HCT116 (cell line): ENCODE measurements around the gene RXFP4.

Experiments used
- CEBPB ChIP-seq: IDR thresholded peaks from 2 replicates; pipeline ENCODE4 v1.6.1; 2012; ENCODE audit warnings: low read depth
- EZH2 ChIP-seq: fragments of 200-600 bp; sonication (generic); IDR thresholded peaks from 2 replicates; pipeline ENCODE4 v1.6.1; 2017; ENCODE audit warnings: antibody characterized with exemption, mixed run types
- EZH2phosphoT487 ChIP-seq: fragments of 200-600 bp; IDR thresholded peaks from 2 replicates; pipeline ENCODE4 v1.6.1; 2018; ENCODE audit warnings: antibody characterized with exemption, borderline replicate concordance
- POLR2A ChIP-seq: IDR thresholded peaks from 2 replicates; pipeline ENCODE4 v1.7.0; 2011; ENCODE audit warnings: borderline replicate concordance; ENCODE audit not compliant: insufficient read depth, insufficient read length; ENCODE audit errors: extremely low read depth
- POLR2AphosphoS5 ChIP-seq: IDR thresholded peaks from 2 replicates; pipeline ENCODE4 v1.6.1; 2011; ENCODE audit warnings: mild to moderate bottlenecking, low read depth, low read length, moderate library complexity
- RAD21 ChIP-seq: IDR thresholded peaks from 2 replicates; pipeline ENCODE4 v1.6.1; 2012; ENCODE audit warnings: low read depth, mild to moderate bottlenecking
- SIN3A ChIP-seq: IDR thresholded peaks from 2 replicates; pipeline ENCODE4 v1.6.1; 2012; ENCODE audit warnings: low read depth
- YY1 ChIP-seq: IDR thresholded peaks from 2 replicates; pipeline ENCODE4 v1.6.1; 2011; ENCODE audit warnings: low read length, low read depth, moderate library complexity, mild to moderate bottlenecking; ENCODE audit not compliant: insufficient replicate concordance; ENCODE audit errors: extremely low read depth
- ZFX ChIP-seq: fragments of 450-650 bp; IDR thresholded peaks from 2 replicates; pipeline ENCODE4 v1.6.1; 2017
- TF ChIP-seq, protein P1 (sequence below), 3 experiments: fragments of 200-600 bp in 1 of 3; sonication (generic) in 1 of 3; IDR thresholded peaks in 2 of 3; conservative IDR thresholded peaks in 1 of 3; 2 replicates each; pipeline ENCODE4 v1.5.1; 2012 to 2017; ENCODE audit warnings: low read depth in 2 of 3, low read length in 2 of 3, antibody characterized with exemption in 1 of 3, borderline replicate concordance in 1 of 3, control low read depth in 1 of 3, mild to moderate bottlenecking in 1 of 3, mixed read lengths in 1 of 3, mixed run types in 1 of 3, moderate library complexity in 1 of 3; ENCODE audit not compliant: insufficient read depth in 1 of 3

DNA sequence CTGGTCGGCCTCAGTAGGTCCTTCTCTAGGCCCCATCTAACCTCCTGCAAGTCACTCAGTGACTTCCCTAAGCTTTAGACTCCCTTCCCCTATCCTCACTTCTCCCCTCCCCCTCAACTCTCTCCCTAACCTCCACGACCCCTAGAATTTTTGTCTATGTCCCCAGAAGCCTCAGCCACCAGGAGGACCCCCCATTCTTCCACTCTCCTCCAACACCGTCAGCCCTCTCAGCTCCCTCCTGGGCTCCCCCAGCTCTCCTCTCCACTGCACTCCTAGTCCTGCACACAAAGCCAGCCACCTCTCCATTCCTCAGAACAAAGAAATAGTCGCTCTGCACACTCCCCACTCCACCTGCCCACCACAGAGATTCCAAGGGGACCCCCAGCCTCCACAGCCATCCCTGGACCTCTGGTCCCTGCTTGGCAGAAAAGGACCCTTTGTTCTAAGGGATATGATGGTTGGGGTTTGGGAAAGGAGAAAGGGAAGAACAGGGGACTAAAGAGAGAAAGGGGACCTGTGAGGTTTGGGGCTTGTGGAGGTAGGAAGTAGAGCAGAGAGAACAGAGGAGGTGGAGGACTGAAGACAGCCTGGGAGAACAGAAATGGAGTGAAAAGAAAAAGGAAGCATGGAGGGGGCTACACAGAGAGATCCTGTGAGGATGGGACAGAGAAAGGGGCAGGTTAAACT lies 34.1 kb downstream of the RXFP4 start:
- no peak for TF ChIP-seq RAD21
- TF ChIP-seq, protein P1, sequence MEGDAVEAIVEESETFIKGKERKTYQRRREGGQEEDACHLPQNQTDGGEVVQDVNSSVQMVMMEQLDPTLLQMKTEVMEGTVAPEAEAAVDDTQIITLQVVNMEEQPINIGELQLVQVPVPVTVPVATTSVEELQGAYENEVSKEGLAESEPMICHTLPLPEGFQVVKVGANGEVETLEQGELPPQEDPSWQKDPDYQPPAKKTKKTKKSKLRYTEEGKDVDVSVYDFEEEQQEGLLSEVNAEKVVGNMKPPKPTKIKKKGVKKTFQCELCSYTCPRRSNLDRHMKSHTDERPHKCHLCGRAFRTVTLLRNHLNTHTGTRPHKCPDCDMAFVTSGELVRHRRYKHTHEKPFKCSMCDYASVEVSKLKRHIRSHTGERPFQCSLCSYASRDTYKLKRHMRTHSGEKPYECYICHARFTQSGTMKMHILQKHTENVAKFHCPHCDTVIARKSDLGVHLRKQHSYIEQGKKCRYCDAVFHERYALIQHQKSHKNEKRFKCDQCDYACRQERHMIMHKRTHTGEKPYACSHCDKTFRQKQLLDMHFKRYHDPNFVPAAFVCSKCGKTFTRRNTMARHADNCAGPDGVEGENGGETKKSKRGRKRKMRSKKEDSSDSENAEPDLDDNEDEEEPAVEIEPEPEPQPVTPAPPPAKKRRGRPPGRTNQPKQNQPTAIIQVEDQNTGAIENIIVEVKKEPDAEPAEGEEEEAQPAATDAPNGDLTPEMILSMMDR (IDR thresholded peaks at IDR 0.05 in 2 of 3, conservative IDR thresholded peaks at IDR 0.05 in 1 of 3; ENCODE audit: borderline replicate concordance in 1 of 3, insufficient read depth in 1 of 3, low read depth in 2 of 3, low read length in 2 of 3): no peak
- TF ChIP-seq EZH2: no peak
- TF ChIP-seq POLR2AphosphoS5: no peak
- TF ChIP-seq SIN3A: no peak
- no peak for TF ChIP-seq ZFX
- TF ChIP-seq POLR2A: no peak
- TF ChIP-seq YY1: no peak
- TF ChIP-seq EZH2phosphoT487: no peak
- no peak for TF ChIP-seq CEBPB
